Measurements from ENCODE around the gene BUB3.

- TF ChIP-seq, protein P1, sequence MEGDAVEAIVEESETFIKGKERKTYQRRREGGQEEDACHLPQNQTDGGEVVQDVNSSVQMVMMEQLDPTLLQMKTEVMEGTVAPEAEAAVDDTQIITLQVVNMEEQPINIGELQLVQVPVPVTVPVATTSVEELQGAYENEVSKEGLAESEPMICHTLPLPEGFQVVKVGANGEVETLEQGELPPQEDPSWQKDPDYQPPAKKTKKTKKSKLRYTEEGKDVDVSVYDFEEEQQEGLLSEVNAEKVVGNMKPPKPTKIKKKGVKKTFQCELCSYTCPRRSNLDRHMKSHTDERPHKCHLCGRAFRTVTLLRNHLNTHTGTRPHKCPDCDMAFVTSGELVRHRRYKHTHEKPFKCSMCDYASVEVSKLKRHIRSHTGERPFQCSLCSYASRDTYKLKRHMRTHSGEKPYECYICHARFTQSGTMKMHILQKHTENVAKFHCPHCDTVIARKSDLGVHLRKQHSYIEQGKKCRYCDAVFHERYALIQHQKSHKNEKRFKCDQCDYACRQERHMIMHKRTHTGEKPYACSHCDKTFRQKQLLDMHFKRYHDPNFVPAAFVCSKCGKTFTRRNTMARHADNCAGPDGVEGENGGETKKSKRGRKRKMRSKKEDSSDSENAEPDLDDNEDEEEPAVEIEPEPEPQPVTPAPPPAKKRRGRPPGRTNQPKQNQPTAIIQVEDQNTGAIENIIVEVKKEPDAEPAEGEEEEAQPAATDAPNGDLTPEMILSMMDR (IDR thresholded peaks at IDR 0.05; ENCODE audit: low read length) = no peak
- TF ChIP-seq EZH2 (IDR thresholded peaks at IDR 0.05; ENCODE audit: borderline replicate concordance, low read length) = no peak
Observed at GRCh38 chr10:123157210-123157609, 3.0 kb downstream of the BUB3 start.
